Caco-2 (cell line): ENCODE data around the gene ZBTB42. TPM values are rescaled to one million over a fixed set of nuclear protein-coding genes. Genes with fewer than 3 reads are reported as not detected.

Source experiments
- BruUV-seq: library from RNA; stranded (reverse); fragments of 400-500 nt; replicated peaks from 2 replicates; lab custom pipeline; 2021; lab: Mats Ljungman, UMichigan
- CTCF ChIA-PET: fragments of 300-600 bp; sonication (Branson Sonifier 250); formaldehyde crosslinking; loops from one replicate; lab custom pipeline; 2022; ENCODE audit warnings: antibody characterized with exemption; lab: Charles Lee
- POLR2A ChIA-PET: fragments of 300-600 bp; sonication (Branson Sonifier 250); formaldehyde crosslinking; loops from one replicate; lab custom pipeline; 2022; ENCODE audit warnings: antibody characterized with exemption; lab: Charles Lee
- DNase-seq, 2 experiments: peaks; one replicate each; pipeline versions ENCODE4 v3.0.0 to v3.0.0-alpha.2; 2020 to 2022
- H3K27me3 ChIP-seq: replicated peaks from 2 replicates; pipeline ENCODE4 v1.6.0; 2011; ENCODE audit warnings: low read length; ENCODE audit not compliant: control insufficient read depth, insufficient read depth
- H3K36me3 ChIP-seq: 2 replicates; pipeline ENCODE4 v1.5.1; 2011; ENCODE audit warnings: low read length; ENCODE audit not compliant: control insufficient read depth, insufficient read depth
- H3K4me1 ChIP-seq: fragments of 250-450 bp; sonication (Bioruptor Pico); 2 replicates; pipeline ENCODE4 v1.5.1; 2020; ENCODE audit warnings: mild to moderate bottlenecking
- H3K4me3 ChIP-seq: 2 replicates; pipeline ENCODE4 v1.5.1; 2011; ENCODE audit warnings: low read depth, mild to moderate bottlenecking, control low read depth, low read length
- H3K9me3 ChIP-seq: fragments of 250-450 bp; sonication (Bioruptor Pico); 2 replicates; pipeline ENCODE4 v1.5.1; 2020; ENCODE audit warnings: mild to moderate bottlenecking, moderate library complexity
- H3K27ac Mint-ChIP-seq: one replicate; pipeline ENCODE4 v1.8.0; 2022; ENCODE audit warnings: mixed read lengths; ENCODE audit not compliant: unreplicated experiment
- H3K27me3 Mint-ChIP-seq: one replicate; pipeline ENCODE4 v1.8.0; 2022; ENCODE audit warnings: mixed read lengths; ENCODE audit not compliant: insufficient read depth, unreplicated experiment
- H3K36me3 Mint-ChIP-seq: one replicate; pipeline ENCODE4 v1.8.0; 2022; ENCODE audit warnings: mild to moderate bottlenecking, mixed read lengths; ENCODE audit not compliant: insufficient read depth, unreplicated experiment
- H3K4me1 Mint-ChIP-seq: one replicate; pipeline ENCODE4 v1.8.0; 2022; ENCODE audit warnings: low read depth, mixed read lengths; ENCODE audit not compliant: unreplicated experiment
- H3K4me3 Mint-ChIP-seq: one replicate; pipeline ENCODE4 v1.8.0; 2022; ENCODE audit warnings: mild to moderate bottlenecking, moderate library complexity, mixed read lengths; ENCODE audit not compliant: unreplicated experiment
- H3K9me3 Mint-ChIP-seq: one replicate; pipeline ENCODE4 v1.8.0; 2022; ENCODE audit warnings: mixed read lengths; ENCODE audit not compliant: unreplicated experiment
- CTCF ChIP-seq, 2 experiments: fragments of 200-600 bp in 1 of 2; IDR thresholded peaks; 1 replicate in 1 of 2; 2 replicates in 1 of 2; pipeline versions ENCODE4 v1.5.1 to v1.8.0; 2011 to 2022; ENCODE audit warnings: antibody characterized with exemption in 1 of 2, control low read depth in 1 of 2, inconsistent platforms in 1 of 2, low read depth in 1 of 2, low read length in 1 of 2, mild to moderate bottlenecking in 1 of 2, moderate library complexity in 1 of 2; ENCODE audit not compliant: insufficient read depth in 1 of 2, severe bottlenecking in 1 of 2, unreplicated experiment in 1 of 2
- intact Hi-C: fragments of 100-400 bp; cut with micrococcal nuclease; formaldehyde crosslinking; loops from one replicate; pipeline ENCODE4 v1.10.0; 2022; ENCODE audit not compliant: unreplicated experiment
- total RNA-seq: library from RNA; stranded (reverse); gene quantifications from 2 replicates; pipeline ENCODE4 v1.2.3, GENCODE V29; 2022

Gene ZBTB42
- total RNA-seq, 1 experiment from 2014 or later, result 9.7 TPM

GRCh38 chr14:104782808-104783139 lies 18.1 kb upstream of the ZBTB42 start:
- no peak for TF ChIP-seq CTCF (IDR thresholded peaks at IDR 0.05; ENCODE audit: insufficient read depth in 1 of 2, low read depth in 1 of 2, low read length in 1 of 2, severe bottlenecking in 1 of 2, unreplicated experiment in 1 of 2)
- no peaks in the 10 kb centered on the region; the same call in 1 of the 2 replicates for H3K36me3 ChIP-seq
- no peak overlapping the region for H3K4me3 ChIP-seq
- ChIA-PET POLR2A (no interaction called here), CTCF (interaction anchor here (0.5 kb wide), 1 partner anchor 114 kb away, joined by 3 read pairs; no protein-coding TSS in a partner anchor)
- H3K27me3 Mint-ChIP-seq, result no peaks in the 10 kb centered on the region
- H3K27me3 ChIP-seq, result no peaks in the 10 kb centered on the region
- intact Hi-C loops, result no loop called here
- no peak overlapping the region for H3K27ac Mint-ChIP-seq
- H3K4me1 ChIP-seq, result no peaks in the 10 kb centered on the region
- BruUV-seq, result no TSS peak
- H3K4me1 Mint-ChIP-seq, result no peaks in the 10 kb centered on the region
- no peak overlapping the region for H3K4me3 Mint-ChIP-seq
- H3K9me3 Mint-ChIP-seq, result no peaks in the 10 kb centered on the region
- DNase-seq, result no peak
- no peaks in the 10 kb centered on the region for H3K9me3 ChIP-seq
- H3K36me3 Mint-ChIP-seq, result peaks cover 12% of the 10 kb centered on the region

GRCh38 chr14:104783484-104784217 lies 17.2 kb upstream of the ZBTB42 start:
- no peak for TF ChIP-seq CTCF (IDR thresholded peaks at IDR 0.05; ENCODE audit: insufficient read depth in 1 of 2, low read depth in 1 of 2, low read length in 1 of 2, severe bottlenecking in 1 of 2, unreplicated experiment in 1 of 2)
- Mint-ChIP-seq H3K9me3 (no peaks in the 10 kb centered on the region), H3K4me1 (no peaks in the 10 kb centered on the region), H3K27me3 (no peaks in the 10 kb centered on the region), H3K27ac (no peak overlapping the region), H3K36me3 (peaks cover 6% of the 10 kb centered on the region), H3K4me3 (no peak overlapping the region)
- no TSS peak for BruUV-seq
- H3K9me3 ChIP-seq, result no peaks in the 10 kb centered on the region
- CTCF ChIA-PET, result no interaction called here
- no peak overlapping the region for H3K4me3 ChIP-seq
- no peaks in the 10 kb centered on the region for H3K27me3 ChIP-seq
- H3K4me1 ChIP-seq, result no peaks in the 10 kb centered on the region
- POLR2A ChIA-PET, result no interaction called here
- H3K36me3 ChIP-seq, result no peaks in the 10 kb centered on the region; the same call in 1 of the 2 replicates
- intact Hi-C loops, result no loop called here
- DNase-seq, result no peak

- Mint-ChIP-seq H3K4me1 (no peaks in the 10 kb centered on the region), H3K4me3 (no peak overlapping the region), H3K27me3 (no peaks in the 10 kb centered on the region), H3K9me3 (no peaks in the 10 kb centered on the region), H3K36me3 (peaks cover 6% of the 10 kb centered on the region), H3K27ac (no peak overlapping the region)
- intact Hi-C loops, result no loop called here
- CTCF ChIA-PET, result no interaction called here
- H3K27me3 ChIP-seq, result no peaks in the 10 kb centered on the region
- H3K9me3 ChIP-seq, result no peaks in the 10 kb centered on the region
- no peaks in the 10 kb centered on the region for H3K4me1 ChIP-seq
- TF ChIP-seq CTCF (IDR thresholded peaks at IDR 0.05; ENCODE audit: insufficient read depth in 1 of 2, low read depth in 1 of 2, low read length in 1 of 2, severe bottlenecking in 1 of 2, unreplicated experiment in 1 of 2), result no peak
- no peaks in the 10 kb centered on the region; the same call in 1 of the 2 replicates for H3K36me3 ChIP-seq
- no peak for DNase-seq
- POLR2A ChIA-PET, result no interaction called here
- BruUV-seq, result no TSS peak
- no peak overlapping the region for H3K4me3 ChIP-seq
These were observed 16.7 kb upstream of the ZBTB42 start for GRCh38 chr14:104784218-104784568.
